Body of pancreas (tissue), 4 donors: ENCODE results near the gene KLK15.

Experiments
- CTCF ChIP-seq, 7 experiments: fragments of 450-650 bp in 4 of 7; fragments of 200-600 bp in 3 of 7; sonication (generic) in 3 of 7; IDR thresholded peaks; one replicate each; pipeline ENCODE4 v1.5.1; 2016 to 2019; ENCODE audit warnings: antibody characterized with exemption in 7 of 7
- POLR2A ChIP-seq, 3 donors: fragments of 450-650 bp; IDR thresholded peaks; one replicate each; pipeline ENCODE4 v1.6.1; 2016; ENCODE audit warnings: antibody characterized with exemption in 3 of 3, mild to moderate bottlenecking in 2 of 3

- TF ChIP-seq CTCF (IDR thresholded peaks at IDR 0.05), result no peak
- TF ChIP-seq POLR2A (IDR thresholded peaks at IDR 0.05), result no peak
Observed at GRCh38 chr19:50777261-50777660, 56.1 kb downstream of the KLK15 start.
